ENCODE measurements around the gene CLECL1.
"Not testable (repeated sequence)": the region's sequence is repeated elsewhere in the genome, so short reads cannot be mapped to it uniquely, and the experiment has no call there.

The CLECL1 gene

DNA sequence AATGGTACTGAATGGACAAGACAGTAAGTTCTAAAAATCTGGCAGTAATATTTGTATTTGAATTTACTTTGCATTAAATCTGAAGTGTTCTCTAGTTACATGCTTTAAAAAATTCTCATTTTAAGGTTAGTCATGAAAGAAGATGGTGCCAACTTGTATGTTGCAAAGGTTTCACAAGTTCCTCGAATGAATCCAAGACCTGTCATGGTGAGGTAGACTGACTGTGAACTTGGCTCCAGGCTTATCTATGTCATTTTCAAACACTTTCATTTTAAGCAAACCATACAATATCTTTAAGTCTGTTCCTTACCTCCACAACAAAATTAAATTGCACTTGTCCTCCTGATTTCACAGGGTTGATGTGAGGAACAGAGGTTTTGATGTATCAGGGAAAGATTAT lies 40.0 kb downstream of the CLECL1 start:
- no peak for DNase-seq

DNA sequence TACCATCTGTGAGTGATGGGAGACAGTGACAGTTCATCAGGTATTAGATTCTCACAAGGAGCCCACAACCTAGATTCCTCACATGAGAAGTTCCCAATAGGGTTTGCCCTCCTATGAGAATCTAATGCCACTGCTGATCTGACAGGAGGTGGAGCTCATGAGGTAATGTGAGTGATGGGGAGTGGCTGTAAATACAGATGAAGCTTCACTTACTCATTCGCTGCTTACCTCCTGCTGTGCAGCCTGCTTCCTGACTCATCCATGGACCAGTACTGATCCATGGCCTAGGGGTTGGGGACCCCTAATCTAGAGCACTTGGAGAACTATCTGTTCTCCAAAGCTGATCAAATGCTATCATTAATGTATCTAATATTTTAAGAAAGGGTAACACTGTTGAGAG lies 45.7 kb downstream of the CLECL1 start:
- DNase-seq, result no peak

DNA sequence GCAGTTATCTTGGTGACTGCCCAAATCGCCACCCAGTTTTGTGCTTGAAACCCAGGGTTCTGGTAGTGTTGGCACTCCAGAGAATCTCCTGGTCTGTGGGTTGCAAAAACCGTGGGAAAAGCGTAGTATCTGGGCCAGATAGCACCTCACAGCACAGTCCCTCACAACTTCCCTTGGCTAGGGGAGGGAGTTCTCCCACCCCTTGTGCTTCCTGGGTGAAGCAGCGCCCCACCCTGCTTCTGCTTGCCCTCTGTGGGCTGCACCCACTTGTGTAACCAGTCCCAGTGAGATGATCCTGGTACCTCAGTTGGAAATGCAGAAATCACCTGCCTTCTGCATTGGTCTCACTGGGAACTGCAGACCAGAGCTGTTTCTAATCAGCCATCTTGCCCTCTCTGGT lies 47.0 kb downstream of the CLECL1 start:
- no peak for DNase-seq

DNA sequence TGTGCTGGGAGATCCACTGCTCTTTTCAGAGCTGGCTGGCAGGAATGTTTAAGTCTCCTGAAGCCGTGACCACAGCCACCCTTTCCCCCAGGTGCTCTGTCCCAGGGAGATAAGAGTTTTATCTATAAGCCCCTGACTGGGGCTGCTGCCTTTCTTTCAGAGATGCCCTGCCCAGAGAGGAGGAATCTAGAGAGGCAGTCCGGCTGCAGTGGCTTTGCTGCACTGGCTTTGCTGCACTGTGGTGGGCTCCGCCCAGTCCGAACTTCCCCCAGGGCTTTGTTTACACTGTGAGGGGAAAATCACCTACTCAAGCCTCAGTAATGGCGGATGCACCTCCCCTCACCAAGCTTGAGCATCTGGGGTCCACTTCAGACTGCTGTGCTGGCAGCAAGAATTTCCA lies 47.5 kb downstream of the CLECL1 start:
- DNase-seq, result not testable (repeated sequence)

DNA sequence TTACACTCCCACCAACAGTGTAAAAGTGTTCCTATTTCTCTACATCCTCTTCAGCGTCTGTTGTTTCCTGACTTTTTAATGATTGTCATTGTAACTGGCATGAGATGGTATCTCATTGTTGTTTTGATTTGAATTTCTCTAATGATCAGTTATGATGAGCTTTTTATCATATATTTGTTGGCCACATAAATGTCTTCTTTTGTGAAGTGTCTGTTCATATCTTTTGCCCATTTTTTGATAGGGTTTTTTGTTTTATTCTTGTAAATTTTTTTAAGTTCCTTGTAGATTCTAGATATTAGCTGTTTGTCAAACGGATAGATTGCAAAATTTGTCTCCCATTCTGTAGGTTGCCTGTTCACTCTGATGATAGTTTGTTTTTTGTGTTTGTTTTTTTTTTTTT lies 49.9 kb downstream of the CLECL1 start:
- not testable (repeated sequence) for DNase-seq

DNA sequence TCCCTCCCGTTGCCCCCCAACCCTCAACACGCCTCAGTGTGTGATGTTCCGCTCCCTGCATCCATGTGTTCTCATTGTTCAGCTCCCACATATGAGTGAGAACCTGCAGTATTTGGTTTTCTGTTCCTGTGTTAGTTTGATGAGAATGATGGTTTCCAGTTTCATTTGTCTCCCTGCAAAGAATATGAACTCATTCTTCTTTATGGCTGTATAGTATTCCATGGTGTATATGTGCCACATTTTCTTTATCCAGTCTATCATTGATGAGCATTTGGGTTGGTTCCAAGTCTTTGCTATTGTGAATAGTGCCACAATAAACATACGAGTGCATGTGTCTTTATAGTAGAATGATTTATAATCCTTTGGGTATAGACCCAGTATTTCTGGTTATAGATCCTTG lies 50.4 kb downstream of the CLECL1 start:
- not testable (repeated sequence) for DNase-seq

DNA sequence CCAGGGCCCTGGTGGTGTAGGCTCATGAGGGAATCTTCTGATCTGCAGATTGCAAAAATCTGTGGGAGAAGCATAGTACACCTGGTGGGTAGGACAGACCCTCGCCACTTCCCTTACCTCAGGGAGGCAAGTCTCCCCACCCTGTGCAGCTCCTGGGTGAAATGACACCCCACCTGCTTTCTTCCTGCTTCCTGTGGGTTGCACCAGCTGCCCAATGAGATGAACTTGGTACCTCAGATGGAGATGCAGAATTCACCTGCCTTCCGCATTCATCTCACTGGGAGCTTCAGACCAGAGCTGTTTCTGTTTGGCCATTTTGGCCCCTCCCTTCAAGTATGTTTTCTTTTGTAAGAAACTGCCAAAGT lies 58.7 kb downstream of the CLECL1 start:
- DNase-seq, result no peak

DNA sequence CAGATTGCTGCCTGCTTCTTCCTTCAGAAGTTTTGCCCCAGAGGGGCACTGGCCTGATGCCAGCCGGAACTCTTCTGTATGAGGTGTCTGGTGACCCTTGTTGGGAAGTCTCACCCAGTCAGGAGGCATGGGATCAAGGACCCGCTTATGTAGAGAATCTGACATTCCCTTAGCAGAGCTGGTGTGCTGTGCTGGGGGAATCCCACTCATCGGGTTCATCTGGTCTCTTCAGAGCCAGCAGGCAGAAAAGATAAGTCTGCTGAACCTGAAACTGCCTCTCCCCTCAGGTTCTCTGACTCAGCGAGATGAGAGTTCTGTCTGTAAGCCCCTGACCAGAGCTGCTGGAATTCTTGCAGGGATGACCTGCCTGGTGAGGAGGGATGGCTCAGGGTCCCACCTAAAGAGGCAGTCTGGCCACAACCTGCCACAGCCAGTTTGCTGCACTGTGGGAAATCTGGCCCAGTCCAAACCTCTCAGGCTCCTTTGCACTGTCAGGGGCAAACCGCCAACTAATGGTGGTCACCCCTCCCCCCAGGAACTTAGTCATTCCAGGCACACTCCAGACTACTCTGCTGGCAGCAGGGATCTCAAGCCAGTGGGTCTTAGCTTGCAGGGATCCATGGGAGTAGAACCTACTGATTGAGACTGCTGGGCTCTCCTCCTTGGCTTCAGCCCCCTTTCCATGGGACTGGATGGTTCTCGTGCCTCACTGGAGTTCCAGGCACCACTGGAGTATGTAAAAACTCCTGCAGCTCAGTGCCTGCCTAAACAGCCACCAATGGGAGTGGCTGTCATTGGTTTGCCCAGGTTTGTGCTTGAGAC lies 59.3 kb downstream of the CLECL1 start:
- no peak for DNase-seq

Measured in NCI-H2029 treated with DMSO at 0.1 percent for 48 hours (cell line).